SU-DHL-6 (cell line): ENCODE data around the gene KRT222.

Experiments
- H2AFZ ChIP-seq: fragments of 200-600 bp; sonication (generic); 2 replicates; pipeline ENCODE4 v1.6.1; 2014; ENCODE audit warnings: low read depth, mild to moderate bottlenecking, moderate library complexity, mixed read lengths, antibody characterized with exemption, low read length; ENCODE audit not compliant: severe bottlenecking
- H3F3A ChIP-seq: fragments of 200-600 bp; shearing (Covaris generic); 2 replicates; pipeline ENCODE4 v1.6.0; 2016; ENCODE audit warnings: antibody characterized with exemption, mild to moderate bottlenecking; ENCODE audit not compliant: insufficient read depth
- H3K27ac ChIP-seq: fragments of 200-600 bp; sonication (generic); 2 replicates; pipeline ENCODE4 v1.5.1; 2016; ENCODE audit warnings: low read depth, mild to moderate bottlenecking, low read length, moderate library complexity, mixed read lengths
- H3K27me3 ChIP-seq: fragments of 200-600 bp; sonication (generic), shearing (Covaris generic); 2 replicates; pipeline ENCODE4 v1.6.0; 2014; ENCODE audit warnings: mild to moderate bottlenecking, low read length
- H3K36me3 ChIP-seq: fragments of 200-600 bp; sonication (generic); 2 replicates; pipeline ENCODE4 v1.6.1; 2014; ENCODE audit warnings: mild to moderate bottlenecking, low read length, mixed read lengths
- H3K4me2 ChIP-seq: fragments of 300-600, 200-600 bp; shearing (Covaris generic), sonication (generic); 2 replicates; pipeline ENCODE4 v1.6.0; 2014; ENCODE audit warnings: low read length, low read depth, mild to moderate bottlenecking; ENCODE audit not compliant: poor library complexity, severe bottlenecking
- H3K4me3 ChIP-seq: fragments of 200-600 bp; sonication (generic); 2 replicates; pipeline ENCODE4 v1.5.1; 2014; ENCODE audit warnings: antibody characterized with exemption, low read length, mild to moderate bottlenecking, mixed read lengths; ENCODE audit not compliant: insufficient read depth, poor library complexity, severe bottlenecking
- H3K79me2 ChIP-seq: fragments of 200-600 bp; sonication (generic); 2 replicates; pipeline ENCODE4 v1.6.1; 2014; ENCODE audit warnings: mild to moderate bottlenecking, low read length, moderate library complexity; ENCODE audit not compliant: insufficient read depth
- H3K9ac ChIP-seq: fragments of 200-600 bp; sonication (generic); 2 replicates; pipeline ENCODE4 v1.7.0; 2014; ENCODE audit warnings: mild to moderate bottlenecking, low read length
- H3K9me2 ChIP-seq: fragments of 200-600 bp; sonication (generic); replicated peaks from 2 replicates; pipeline ENCODE4 v1.6.1; 2014; ENCODE audit warnings: low read length; ENCODE audit not compliant: insufficient read depth
- H3K9me3 ChIP-seq: fragments of 200-600 bp; sonication (generic); 2 replicates; pipeline ENCODE4 v1.6.1; 2014; ENCODE audit warnings: low read length, mixed read lengths; ENCODE audit not compliant: insufficient read depth
- H4K20me1 ChIP-seq: fragments of 200-600 bp; sonication (generic); 2 replicates; pipeline ENCODE4 v1.6.1; 2014; ENCODE audit warnings: low read depth, mild to moderate bottlenecking, antibody characterized with exemption, low read length, moderate library complexity, mixed read lengths
- CTCF ChIP-seq: fragments of 200-600 bp; sonication (generic); IDR thresholded peaks from one replicate; pipeline ENCODE4 v1.5.1; 2017; ENCODE audit warnings: antibody characterized with exemption, mild to moderate bottlenecking, low read length, moderate library complexity; ENCODE audit not compliant: insufficient read depth, poor library complexity, severe bottlenecking
- EZH2phosphoT487 ChIP-seq: fragments of 200-600 bp; sonication (generic), shearing (Covaris generic); conservative IDR thresholded peaks from 2 replicates; pipeline ENCODE4 v1.6.1; 2018; ENCODE audit warnings: mild to moderate bottlenecking, antibody characterized with exemption, low read length, moderate library complexity, mixed read lengths

KRT222 gene

GRCh38 chr17:40615068-40615840 is 49.7 kb downstream of the KRT222 start:
- H3K9ac ChIP-seq = no peak overlapping the region
- no peaks in the 10 kb centered on the region for H4K20me1 ChIP-seq
- no peak overlapping the region for H3K4me3 ChIP-seq
- H3K4me2 ChIP-seq = no peak overlapping the region
- TF ChIP-seq EZH2phosphoT487 (no peak), CTCF (peak; percentile 36)
- no peaks in the 10 kb centered on the region; the same call in 1 of the 2 replicates for H3F3A ChIP-seq
- no peaks in the 10 kb centered on the region for H3K27me3 ChIP-seq
- no peaks in the 10 kb centered on the region for H3K9me3 ChIP-seq
- H2AFZ ChIP-seq = no peak overlapping the region
- H3K36me3 ChIP-seq = no peaks in the 10 kb centered on the region
- no peak overlapping the region for H3K27ac ChIP-seq
- no peaks in the 10 kb centered on the region for H3K79me2 ChIP-seq
- H3K9me2 ChIP-seq = no peaks in the 10 kb centered on the region

GRCh38 chr17:40614431-40615067 is 50.4 kb downstream of the KRT222 start:
- Histone ChIP-seq H2AFZ (no peak overlapping the region), H3K9ac (no peak overlapping the region), H3K9me2 (no peaks in the 10 kb centered on the region), H3K36me3 (no peaks in the 10 kb centered on the region), H3K4me2 (no peak overlapping the region), H3K27me3 (no peaks in the 10 kb centered on the region), H3K79me2 (no peaks in the 10 kb centered on the region), H3K27ac (no peak overlapping the region), H3K9me3 (no peaks in the 10 kb centered on the region), H3K4me3 (no peak overlapping the region), H3F3A (no peaks in the 10 kb centered on the region; the same call in 1 of the 2 replicates), H4K20me1 (no peaks in the 10 kb centered on the region)
- TF ChIP-seq EZH2phosphoT487 = no peak
- no peak for TF ChIP-seq CTCF

GRCh38 chr17:40613467-40614154 is 51.4 kb downstream of the KRT222 start:
- Histone ChIP-seq H3K27ac (no peak overlapping the region), H3F3A (no peaks in the 10 kb centered on the region; the same call in 1 of the 2 replicates), H3K4me3 (no peak overlapping the region), H3K9me2 (no peaks in the 10 kb centered on the region), H3K9ac (no peak overlapping the region), H3K4me2 (no peak overlapping the region), H3K27me3 (no peaks in the 10 kb centered on the region), H3K79me2 (no peaks in the 10 kb centered on the region), H3K36me3 (no peaks in the 10 kb centered on the region), H4K20me1 (no peaks in the 10 kb centered on the region), H2AFZ (no peak overlapping the region), H3K9me3 (no peaks in the 10 kb centered on the region)
- TF ChIP-seq CTCF = no peak
- TF ChIP-seq EZH2phosphoT487 = no peak
